Measurements from ENCODE around the gene JADE1. TPM values are rescaled to one million over a fixed set of nuclear protein-coding genes. Genes with fewer than 3 reads are reported as not detected.
A peak's percentile ranks its signal among the peaks of the same experiment; 100 is the strongest.

Gene JADE1
- total RNA-seq, 1 experiment from 2014 or later = 34.5 TPM

DNA sequence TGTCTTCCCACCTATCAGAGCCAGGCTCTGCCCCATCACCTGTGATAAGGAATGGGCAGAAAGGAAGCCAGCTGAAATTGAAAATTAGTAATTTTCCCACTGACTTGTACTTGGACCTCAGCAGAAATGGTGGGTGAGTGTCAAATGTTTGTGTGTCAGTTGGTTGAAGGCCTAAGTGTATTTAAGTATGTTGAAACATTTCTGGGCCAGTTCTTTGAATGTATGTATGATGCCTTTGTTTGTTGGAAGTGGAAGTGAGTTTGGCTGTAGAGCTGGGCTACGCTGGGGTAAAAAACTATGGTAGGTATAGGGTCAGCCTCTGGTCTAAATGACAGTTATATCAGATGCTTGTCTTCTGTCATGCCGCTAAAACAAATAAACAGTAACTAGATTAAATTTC is 27.7 kb downstream of the JADE1 start:
- no peak for DNase-seq (ENCODE audit: low spot score)
- in situ Hi-C loops (cut with HindIII; ENCODE audit: low sequenced_read_pairs) = no loop called here

DNA sequence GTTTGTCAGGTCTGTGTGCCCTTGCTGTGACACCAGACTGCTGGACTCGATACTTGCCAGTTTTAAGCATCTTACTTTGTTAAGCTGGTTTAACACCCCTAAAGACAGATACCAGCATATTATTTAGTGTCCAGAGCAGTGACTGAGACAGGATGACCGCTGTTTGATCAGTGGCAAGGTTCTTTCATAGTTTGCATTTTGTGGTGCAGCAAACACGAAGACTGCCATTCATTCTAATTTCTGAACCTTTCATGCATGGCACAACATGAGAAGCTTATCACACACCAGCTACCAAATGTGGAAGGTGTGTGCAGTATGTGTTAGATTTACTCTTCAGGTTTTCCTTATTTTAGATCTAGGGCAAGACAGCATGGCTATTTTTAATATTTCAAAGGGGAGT is 28.2 kb downstream of the JADE1 start:
- no peak for DNase-seq (ENCODE audit: low spot score)
- in situ Hi-C loops (cut with HindIII; ENCODE audit: low sequenced_read_pairs) = no loop called here

DNA sequence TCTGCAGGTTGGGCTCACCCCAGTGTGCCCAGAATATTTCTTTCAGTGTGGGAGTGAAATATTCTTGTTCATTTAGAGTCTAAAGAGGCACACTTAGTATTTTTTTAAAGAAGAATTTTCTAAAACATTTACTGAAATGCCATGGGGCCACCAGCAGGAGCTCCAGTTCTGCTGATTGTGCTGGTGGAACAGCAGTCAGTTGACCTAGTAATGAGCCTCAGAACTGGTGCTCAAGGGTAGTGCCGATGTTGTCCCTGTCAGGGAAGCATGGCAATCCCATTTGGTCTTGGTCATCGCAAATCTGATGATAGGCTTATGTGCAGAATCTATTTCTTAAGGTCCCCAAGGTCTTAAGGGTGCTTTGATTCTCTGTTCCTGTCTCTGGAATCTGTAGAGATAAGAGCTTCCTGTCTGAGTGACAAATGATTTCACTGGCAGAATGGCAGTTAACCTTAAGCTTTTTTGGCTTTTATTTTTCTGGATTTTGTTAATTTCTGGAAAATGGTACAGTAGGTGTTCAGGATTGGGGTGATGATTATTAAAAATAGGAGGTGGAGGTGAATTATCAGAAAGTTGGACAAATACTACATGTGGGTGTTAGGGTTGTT is 31.3 kb downstream of the JADE1 start:
- no peak for DNase-seq (ENCODE audit: low spot score)
- in situ Hi-C loops (cut with HindIII; ENCODE audit: low sequenced_read_pairs) = no loop called here

DNA sequence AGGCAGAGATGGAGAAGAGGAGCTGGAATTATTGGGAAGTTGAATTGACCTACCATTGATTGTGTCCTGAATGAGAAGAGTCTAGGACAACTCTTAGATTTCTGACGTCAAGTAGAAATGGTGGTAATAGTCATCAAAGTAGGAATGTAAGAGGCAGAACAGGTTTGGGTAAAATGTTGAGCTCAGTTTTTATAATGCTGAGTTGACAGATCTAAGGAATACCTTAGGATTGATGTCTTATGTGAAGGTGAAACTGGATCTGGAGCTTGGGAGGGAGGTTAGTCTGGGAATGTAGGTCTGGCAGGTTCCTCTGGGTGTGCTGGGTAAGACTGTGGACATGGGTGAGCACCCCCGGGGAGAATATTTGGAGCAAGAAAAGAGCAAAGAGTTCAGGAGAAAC is 31.9 kb downstream of the JADE1 start:
- in situ Hi-C loops (cut with HindIII; ENCODE audit: low sequenced_read_pairs) = no loop called here
- DNase-seq (ENCODE audit: low spot score) = no peak

DNA sequence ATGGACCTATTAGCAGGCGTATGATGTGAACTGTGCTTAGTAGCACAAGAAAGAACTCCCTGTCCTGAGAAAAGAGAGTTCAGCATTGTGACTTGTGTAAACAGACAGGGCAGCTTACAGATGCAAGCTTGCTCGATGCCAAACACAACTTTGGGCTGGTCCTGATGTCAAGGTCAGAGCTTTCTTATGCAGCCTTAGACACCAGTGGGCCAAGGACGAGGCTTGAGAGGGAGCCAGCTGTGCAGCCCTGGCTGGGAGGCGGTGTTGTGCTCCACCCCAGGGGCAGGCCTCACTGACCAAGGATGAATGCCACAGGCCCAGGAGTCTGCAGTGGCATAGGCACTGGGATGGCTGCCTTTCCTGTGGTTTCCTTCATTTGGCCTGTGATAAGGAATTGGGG is 35.4 kb downstream of the JADE1 start:
- in situ Hi-C loops (cut with HindIII; ENCODE audit: low sequenced_read_pairs) = no loop called here
- DNase-seq (ENCODE audit: low spot score) = no peak

DNA sequence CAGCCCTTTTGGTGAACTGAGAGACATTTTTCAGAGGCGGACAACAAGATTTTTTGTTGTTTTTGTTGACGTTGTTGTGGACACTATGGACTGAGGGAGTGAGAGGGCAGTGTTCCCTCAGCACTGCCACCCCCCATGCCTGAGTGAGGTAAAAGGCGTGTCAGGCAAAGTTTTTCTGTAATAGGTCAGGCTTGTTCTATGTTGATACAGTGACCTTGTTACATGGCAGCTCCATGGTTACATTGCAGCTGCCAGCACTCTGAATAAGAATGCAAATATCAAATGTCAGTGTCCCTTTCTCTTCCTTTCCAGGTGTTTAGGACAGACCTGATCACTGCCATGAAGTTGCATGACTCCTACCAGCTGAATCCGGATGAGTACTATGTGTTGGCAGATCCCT is 36.6 kb downstream of the JADE1 start:
- DNase-seq (ENCODE audit: low spot score) = no peak
- in situ Hi-C loops (cut with HindIII; ENCODE audit: low sequenced_read_pairs) = no loop called here

DNA sequence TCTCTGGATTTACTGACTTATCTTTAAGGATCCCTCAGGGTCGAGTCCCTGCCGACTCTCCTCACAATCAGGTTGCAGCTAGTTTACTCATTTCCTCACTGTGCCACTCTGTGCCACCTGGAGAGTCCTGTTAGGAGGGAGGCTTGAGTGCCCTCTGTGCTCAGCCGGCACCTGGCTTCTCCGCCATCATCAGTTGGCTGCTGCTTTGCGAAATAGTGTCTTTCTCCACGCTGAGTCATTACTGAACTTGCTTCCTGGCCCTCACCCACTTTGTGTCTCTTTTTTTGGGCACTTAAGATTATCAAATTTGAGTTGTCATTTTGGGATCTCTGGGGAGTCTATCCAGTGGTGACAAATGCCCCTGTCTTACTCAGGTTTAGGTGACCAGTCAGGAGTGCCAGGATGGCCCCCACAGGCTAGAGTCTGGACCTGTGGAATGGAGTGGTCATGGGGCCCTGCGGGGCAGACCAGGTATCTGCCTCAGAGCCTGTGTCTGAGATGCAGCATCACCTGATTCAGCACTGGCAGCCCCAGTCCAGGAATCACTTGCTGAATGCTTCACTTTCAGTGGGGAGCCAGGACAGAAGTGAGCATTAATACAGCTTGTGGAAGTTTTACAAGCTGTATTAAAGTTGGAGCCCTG is 37.7 kb downstream of the JADE1 start:
- DNase-seq (ENCODE audit: low spot score) = no peak
- in situ Hi-C loops (cut with HindIII; ENCODE audit: low sequenced_read_pairs) = no loop called here

DNA sequence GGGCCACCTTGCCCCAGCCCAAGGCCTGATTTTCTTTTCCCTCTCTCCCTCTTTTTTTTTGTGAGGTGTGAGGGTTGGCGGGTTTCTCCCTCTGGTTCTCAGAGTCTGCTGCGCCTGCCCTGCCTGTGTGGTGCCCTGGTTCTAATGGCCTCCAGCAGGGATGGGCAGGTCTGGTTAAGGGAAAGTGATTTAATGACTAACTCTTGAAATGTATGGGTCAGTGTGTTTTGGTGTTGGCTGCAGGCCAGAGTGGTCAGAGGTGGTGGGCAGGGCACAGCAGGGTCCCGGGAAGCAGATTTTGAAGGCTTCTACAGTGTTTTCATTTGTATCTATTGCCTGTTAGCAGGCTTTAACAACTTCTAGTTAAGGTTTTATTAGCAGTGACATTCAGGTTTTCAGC is 39.0 kb downstream of the JADE1 start:
- in situ Hi-C loops (cut with HindIII; ENCODE audit: low sequenced_read_pairs) = no loop called here

DNA sequence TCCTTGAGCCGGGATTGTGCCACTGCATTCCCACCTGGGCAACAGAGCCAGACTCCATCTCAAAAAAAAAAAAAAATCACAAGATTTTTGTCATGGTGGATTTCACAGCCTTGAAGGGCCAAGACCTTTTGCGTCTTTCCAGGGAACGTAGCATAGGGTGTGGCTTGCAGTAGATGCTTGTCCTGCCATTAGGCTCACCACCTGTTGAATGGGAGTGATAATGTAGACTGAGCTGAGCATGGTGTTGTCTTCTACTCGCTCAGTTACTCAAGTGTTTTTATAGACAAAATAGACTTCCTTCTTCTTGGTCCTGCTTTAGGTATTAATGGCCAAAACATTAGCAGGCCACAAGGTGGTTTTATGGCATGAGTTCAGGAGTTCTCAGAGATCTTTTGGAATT is 40.8 kb downstream of the JADE1 start:
- in situ Hi-C loops (cut with HindIII; ENCODE audit: low sequenced_read_pairs) = no loop called here
- no peak for DNase-seq (ENCODE audit: low spot score)

More for the DNA sequence above, 39.0 kb downstream of the JADE1 start:
- no peak for DNase-seq (ENCODE audit: low spot score)

DNA sequence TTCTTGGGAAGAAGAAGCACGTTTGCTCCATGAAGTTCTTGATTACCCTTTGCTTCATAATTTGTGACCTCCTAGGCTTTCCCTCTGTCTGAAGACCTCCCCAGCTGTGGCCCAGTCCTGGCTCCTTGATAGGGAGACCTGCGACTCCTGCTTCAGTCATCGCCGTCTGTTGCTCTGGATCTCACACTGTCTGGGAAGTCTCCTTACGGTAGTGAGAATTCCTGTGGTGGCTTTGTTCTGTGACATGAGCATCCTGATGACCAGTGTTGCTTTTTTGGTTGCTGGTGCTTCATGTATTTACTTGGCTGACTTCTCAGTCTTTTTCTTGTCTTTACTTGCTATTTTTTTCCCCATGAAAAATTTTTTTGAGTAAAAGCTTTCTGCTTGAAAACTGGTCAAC is 44.2 kb downstream of the JADE1 start:
- no peak for DNase-seq (ENCODE audit: low spot score)
- in situ Hi-C loops (cut with HindIII; ENCODE audit: low sequenced_read_pairs) = no loop called here

DNA sequence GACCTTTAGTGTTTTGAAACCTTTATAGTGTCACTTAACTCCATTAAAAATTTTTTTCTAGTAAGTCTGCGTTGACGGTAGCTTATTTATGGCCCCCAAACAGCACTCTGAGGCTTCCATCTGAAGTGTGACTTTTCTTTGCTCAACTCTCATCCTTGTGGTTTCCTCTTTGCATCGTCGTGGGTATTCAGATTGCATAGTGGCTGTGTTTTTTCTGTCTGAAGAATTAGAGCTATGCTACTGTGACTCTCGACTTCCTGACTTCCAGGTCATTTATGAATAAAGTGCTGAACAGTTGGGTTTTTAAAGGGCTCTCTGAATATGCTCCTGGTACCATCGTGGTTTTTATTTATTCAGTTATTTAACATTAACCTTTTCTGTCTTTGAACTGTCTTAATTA is 44.9 kb downstream of the JADE1 start:
- DNase-seq (ENCODE audit: low spot score) = no peak
- in situ Hi-C loops (cut with HindIII; ENCODE audit: low sequenced_read_pairs) = no loop called here

DNA sequence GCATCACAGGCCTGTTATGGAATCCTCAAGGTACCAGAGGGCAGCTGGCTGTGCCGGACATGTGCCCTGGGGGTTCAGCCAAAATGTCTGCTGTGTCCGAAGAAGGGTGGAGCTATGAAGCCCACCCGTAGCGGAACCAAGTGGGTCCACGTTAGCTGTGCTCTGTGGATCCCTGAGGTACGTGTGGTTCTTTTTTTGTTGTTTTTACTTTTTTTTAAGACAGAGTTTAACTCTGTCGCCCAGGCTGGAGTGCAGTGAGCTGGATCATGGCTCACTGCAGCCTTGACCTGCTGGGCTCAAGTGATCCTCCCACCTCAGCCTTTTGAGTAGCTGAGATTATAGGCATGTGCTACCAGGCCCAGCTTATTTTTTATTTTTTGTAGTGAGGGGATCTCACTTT is 46.1 kb downstream of the JADE1 start:
- in situ Hi-C loops (cut with HindIII; ENCODE audit: low sequenced_read_pairs) = no loop called here

DNA sequence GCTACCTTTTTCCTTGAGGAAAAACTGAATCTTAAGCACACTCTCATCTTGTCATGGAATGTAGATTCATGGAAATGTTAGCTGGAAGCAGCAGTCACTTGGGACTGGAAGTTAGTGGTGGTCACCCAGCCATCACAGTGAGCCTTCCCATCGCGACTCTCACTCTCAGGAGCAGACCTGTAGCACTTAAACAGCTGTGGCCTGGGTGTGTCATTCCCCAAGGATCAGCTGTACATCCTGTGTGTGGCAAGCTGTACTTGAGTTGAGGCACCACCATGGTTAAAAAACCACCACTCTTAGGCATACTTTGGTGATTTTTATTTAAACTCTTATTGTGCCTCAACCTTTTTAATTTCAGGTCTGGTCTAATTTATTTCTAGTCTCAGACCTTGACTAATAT is 46.7 kb downstream of the JADE1 start:
- DNase-seq (ENCODE audit: low spot score) = no peak
- in situ Hi-C loops (cut with HindIII; ENCODE audit: low sequenced_read_pairs) = no loop called here

More for the DNA sequence above, 46.1 kb downstream of the JADE1 start:
- no peak for DNase-seq (ENCODE audit: low spot score)

DNA sequence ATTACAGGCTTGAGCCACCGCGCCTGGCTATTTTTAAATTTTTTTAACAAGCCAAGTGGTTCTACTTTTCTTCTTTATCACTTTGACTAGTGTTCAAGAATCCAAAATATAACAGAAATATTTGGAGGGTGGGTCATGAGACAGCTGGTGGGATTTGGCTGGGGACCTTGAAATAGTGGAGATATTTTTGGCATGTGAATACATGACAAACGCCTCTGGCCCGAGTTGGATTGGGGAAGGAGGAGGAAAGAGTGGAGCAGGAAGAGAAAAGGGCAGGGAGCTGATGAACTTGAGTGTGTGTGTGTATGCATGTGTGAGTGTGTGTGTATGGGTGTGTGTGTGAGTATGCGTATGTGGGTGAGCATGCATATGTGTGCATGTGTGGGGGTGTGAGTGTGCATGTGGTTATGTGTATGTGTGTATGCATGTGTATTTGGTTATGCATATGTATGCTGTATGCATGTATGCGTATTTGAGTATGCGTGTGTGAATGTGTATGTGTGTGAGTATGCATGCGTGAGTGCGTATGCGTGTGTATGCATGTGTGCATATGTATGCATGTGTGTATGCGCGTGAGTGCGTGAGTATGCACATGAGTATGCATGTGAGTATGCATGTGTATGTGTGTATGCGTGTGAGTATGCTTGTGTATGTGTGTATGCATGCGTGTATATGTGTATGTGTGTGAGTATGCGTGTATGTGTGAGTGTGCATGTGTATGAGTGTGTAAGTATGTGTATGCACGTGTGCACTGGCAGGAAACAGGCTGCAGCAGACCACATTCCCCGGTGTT is 49.6 kb downstream of the JADE1 start:
- in situ Hi-C loops (cut with HindIII; ENCODE audit: low sequenced_read_pairs) = no loop called here
- DNase-seq (ENCODE audit: low spot score) = no peak

DNA sequence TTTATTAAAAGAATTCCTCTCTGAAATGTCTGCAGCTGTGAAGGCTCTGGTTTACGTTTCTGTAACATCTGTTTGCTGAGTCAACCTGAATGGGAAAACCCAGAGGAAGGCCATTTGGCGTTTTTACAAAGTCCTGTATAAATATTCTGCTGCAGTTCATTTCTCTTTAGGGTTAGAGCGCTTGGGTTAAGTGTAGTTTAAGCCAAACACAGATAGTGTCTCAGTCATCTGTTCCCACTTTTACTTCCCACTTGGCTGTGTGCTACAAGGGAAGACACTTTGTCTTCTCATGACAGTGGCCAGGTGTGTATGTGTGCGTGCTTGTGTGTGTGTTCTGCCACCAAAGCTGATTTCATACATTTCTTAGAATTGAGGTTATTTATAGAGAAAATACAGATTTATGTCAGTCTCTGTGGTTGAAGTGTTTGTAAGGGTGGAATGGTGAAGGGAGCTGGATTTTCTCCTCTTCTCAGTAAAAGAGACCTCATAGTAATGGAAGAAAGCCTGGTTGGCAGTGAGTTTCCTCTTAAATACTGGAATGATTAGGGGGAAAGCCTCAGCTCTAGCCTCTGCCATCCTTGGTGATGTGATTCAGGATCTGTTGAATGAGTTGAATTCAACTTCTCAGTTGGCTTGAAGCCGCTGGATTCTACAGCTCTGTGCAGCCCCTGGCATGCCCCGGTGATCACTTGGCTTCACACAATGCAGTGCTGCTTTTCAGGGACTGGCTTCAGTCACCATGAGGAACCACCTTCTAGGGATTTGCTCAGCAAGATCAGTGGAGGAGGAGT is 50.6 kb downstream of the JADE1 start:
- in situ Hi-C loops (cut with HindIII; ENCODE audit: low sequenced_read_pairs) = no loop called here
- no peak for DNase-seq (ENCODE audit: low spot score)

DNA sequence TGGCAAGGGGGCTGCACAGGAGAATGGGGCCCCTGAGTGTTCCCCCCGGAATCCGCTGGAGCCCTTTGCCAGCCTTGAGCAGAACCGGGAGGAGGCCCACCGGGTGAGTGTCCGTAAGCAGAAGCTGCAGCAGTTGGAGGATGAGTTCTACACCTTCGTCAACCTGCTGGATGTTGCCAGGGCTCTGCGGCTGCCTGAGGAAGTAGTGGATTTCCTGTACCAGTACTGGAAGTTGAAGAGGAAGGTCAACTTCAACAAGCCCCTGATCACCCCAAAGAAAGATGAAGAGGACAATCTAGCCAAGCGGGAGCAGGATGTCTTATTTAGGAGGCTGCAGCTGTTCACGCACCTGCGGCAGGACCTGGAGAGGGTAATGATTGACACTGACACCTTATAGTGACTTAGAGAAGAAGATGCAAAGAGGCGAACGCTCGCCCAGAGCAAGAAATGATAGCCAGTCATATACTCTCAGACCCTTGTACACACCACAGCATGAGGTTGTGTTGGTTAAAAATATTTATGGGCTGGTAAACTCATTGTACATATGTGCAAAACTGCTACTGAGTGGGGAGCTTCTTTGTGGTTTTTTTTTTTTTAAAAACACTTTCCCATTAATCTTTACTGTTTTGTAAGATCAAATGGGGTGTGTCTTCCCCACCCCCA is 52.5 kb downstream of the JADE1 start:
- DNase-seq (ENCODE audit: low spot score) = no peak
- in situ Hi-C loops (cut with HindIII; ENCODE audit: low sequenced_read_pairs) = no loop called here

DNA sequence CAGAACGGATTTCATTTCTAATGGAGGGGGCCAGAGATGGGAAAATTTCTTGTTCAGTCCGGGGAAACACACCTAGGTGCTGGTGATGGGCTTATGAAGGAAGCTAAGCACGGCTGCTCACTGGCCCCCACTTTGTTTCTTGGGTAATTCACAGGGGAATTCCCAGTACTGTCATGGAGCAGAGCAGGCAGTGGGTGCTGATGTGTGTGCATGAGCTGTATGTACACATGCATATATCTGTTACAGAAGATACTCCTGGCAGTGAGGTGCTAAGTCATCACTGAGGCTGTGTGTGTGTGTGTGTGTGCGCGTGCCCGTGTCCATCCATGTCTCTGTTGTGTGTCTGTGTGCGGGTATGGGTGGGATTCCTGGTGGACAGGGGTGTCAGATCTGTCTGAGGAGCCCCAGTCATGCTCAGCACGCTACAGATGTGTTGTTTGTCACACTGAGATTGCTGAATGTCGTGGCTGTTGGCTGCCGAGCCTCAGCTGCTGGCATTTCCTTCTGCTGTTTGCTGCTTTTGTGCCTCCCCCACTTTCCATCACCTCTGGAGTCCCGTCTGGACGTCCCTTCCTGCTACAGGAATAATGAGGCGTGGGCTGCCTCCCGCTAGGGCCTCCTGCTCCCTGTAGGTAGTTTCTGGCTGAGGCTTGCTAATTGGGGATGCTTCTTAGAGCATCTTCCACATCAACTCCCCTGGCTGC is 53.3 kb downstream of the JADE1 start:
- in situ Hi-C loops (cut with HindIII; ENCODE audit: low sequenced_read_pairs) = no loop called here
- no peak for DNase-seq (ENCODE audit: low spot score)

DNA sequence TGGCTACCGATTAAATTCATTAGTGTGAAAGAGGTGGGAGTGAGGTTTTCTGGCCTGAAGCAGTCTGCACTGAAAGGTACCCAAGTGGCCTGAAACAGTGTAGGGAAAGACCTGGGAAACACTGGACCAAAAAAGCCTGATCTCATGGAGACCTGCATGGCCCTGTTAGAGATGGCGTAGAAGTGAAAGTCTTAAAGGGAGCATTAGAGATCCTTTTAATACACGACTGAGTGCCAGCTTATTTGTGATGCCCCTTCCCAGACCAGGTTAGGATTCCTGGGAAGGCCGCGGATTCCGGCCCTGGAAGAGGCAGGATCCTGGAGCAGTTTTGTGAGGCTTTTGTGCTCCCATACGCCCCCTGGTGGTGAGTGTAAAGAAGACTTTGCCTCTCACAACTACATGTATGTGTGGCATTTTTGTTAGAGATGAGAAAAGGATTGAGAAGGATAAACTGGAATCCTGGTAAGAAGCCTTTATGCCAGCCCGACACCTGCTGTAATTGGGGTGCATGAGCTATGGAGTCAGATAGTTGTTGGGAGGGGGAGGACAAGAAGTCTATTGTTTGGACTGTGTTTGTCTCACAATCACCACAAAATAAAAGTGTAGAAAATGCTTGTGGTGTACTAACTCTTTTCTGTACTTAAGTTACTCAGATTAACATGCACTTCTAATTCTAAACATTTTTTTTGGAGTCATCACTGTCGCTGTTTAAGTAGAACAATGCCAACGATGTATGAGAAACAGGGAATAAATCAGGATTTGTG is 54.0 kb downstream of the JADE1 start:
- in situ Hi-C loops (cut with HindIII; ENCODE audit: low sequenced_read_pairs) = no loop called here
- peak; percentile 90 for DNase-seq (ENCODE audit: low spot score)

Measured in G401 (cell line).